Esophagus muscularis mucosa (tissue), 4 donors: ENCODE measurements around the gene CDHR5. TPM values are rescaled to one million over a fixed set of nuclear protein-coding genes. Genes with fewer than 3 reads are reported as not detected.

ENCODE experiments used
- DNase-seq: peaks from one replicate; pipeline ENCODE4 v3.0.0-alpha.2; 2017; ENCODE audit errors: extremely low spot score
- H3K27ac ChIP-seq, 4 donors: fragments of 200-600 bp; sonication (generic); replicated peaks in 1 of 4; 1 replicate in 3 of 4; 2 replicates in 1 of 4; pipeline ENCODE4 v1.5.1; 2016 to 2019; ENCODE audit warnings: mild to moderate bottlenecking in 1 of 4
- H3K27me3 ChIP-seq, 4 donors: fragments of 200-600 bp; sonication (generic); one replicate each; pipeline versions ENCODE4 v1.5.1 to v1.6.0; 2016 to 2019
- H3K36me3 ChIP-seq, 4 donors: fragments of 200-600 bp; sonication (generic); one replicate each; pipeline ENCODE4 v1.5.1; 2016 to 2019
- H3K4me1 ChIP-seq, 4 donors: fragments of 200-600 bp; sonication (generic); one replicate each; pipeline ENCODE4 v1.5.1; 2016 to 2019
- H3K4me3 ChIP-seq, 4 donors: fragments of 200-600 bp; sonication (generic); 1 replicate in 2 of 4; 2 replicates in 2 of 4; pipeline ENCODE4 v1.5.1; 2016 to 2019; ENCODE audit warnings: mild to moderate bottlenecking in 4 of 4, moderate library complexity in 1 of 4
- H3K9me3 ChIP-seq, 4 donors: fragments of 200-600 bp; sonication (generic); 1 replicate in 3 of 4; 2 replicates in 1 of 4; pipeline ENCODE4 v1.5.1; 2016 to 2019
- EP300 ChIP-seq: sonication (generic); formaldehyde crosslinking; IDR thresholded peaks from one replicate; pipeline ENCODE4 v1.6.1; 2017; ENCODE audit warnings: antibody characterized with exemption
- POLR2A ChIP-seq: fragments of 450-650 bp; IDR thresholded peaks from one replicate; pipeline ENCODE4 v1.6.1; 2017; ENCODE audit warnings: antibody characterized with exemption, moderate library complexity, mild to moderate bottlenecking, low read depth
- POLR2AphosphoS5 ChIP-seq, 2 donors: sonication (generic); formaldehyde crosslinking; IDR thresholded peaks; one replicate each; pipeline ENCODE4 v1.6.1; 2017; ENCODE audit warnings: antibody characterized with exemption in 2 of 2
- WGBS: methylation state at CpG from one replicate; pipeline ENCODE4 v1.1.5; 2018; 5-methylcytosine and 5-hydroxymethylcytosine counted together
- intact Hi-C: fragments of 100-400 bp; cut with DNase I; formaldehyde crosslinking; loops from one replicate; pipeline ENCODE4 v1.15.1; 2023
- total RNA-seq, 4 donors: library from RNA; depleted of rRNA; stranded (reverse); fragments of >200 nt; gene quantifications; one replicate each; pipeline versions ENCODE4 v1.1.0 to v1.2.1, GENCODE V29; 2016
- TF ChIP-seq, protein P1 (sequence below), 3 experiments: fragments of 200-600 bp in 2 of 3; fragments of 450-650 bp in 1 of 3; sonication (generic) in 2 of 3; IDR thresholded peaks; one replicate each; pipeline ENCODE4 v1.5.1; 2017 to 2019; ENCODE audit warnings: antibody characterized with exemption in 3 of 3, mild to moderate bottlenecking in 2 of 3, moderate library complexity in 1 of 3

The CDHR5 gene
- total RNA-seq, 4 donors from 2014 or later, result 1.3 TPM; not detected in 3

- Histone ChIP-seq H3K4me1 (peaks cover 2 to 26% (median 14%) of the 10 kb centered on the region in 4 donors), H3K9me3 (no peaks in the 10 kb centered on the region), H3K36me3 (peaks cover 0 to 51% (median 30%) of the 10 kb centered on the region in 4 donors), H3K27ac (no peak overlapping the region), H3K27me3 (peaks cover 0 to 23% (median 2%) of the 10 kb centered on the region in 4 donors), H3K4me3 (no peak overlapping the region)
- no peak for DNase-seq
- 93% methylated on average over 12 of the region's 13 CpGs for WGBS
- TF ChIP-seq POLR2AphosphoS5 (IDR thresholded peaks at IDR 0.05), result no peak
- no peak for TF ChIP-seq EP300
- TF ChIP-seq, protein P1, sequence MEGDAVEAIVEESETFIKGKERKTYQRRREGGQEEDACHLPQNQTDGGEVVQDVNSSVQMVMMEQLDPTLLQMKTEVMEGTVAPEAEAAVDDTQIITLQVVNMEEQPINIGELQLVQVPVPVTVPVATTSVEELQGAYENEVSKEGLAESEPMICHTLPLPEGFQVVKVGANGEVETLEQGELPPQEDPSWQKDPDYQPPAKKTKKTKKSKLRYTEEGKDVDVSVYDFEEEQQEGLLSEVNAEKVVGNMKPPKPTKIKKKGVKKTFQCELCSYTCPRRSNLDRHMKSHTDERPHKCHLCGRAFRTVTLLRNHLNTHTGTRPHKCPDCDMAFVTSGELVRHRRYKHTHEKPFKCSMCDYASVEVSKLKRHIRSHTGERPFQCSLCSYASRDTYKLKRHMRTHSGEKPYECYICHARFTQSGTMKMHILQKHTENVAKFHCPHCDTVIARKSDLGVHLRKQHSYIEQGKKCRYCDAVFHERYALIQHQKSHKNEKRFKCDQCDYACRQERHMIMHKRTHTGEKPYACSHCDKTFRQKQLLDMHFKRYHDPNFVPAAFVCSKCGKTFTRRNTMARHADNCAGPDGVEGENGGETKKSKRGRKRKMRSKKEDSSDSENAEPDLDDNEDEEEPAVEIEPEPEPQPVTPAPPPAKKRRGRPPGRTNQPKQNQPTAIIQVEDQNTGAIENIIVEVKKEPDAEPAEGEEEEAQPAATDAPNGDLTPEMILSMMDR (IDR thresholded peaks at IDR 0.05), result no peak
- no peak for TF ChIP-seq POLR2A
- intact Hi-C loops, result no loop called here
Observed at GRCh38 chr11:620201-620600, 4.6 kb downstream of the CDHR5 start.

DNA sequence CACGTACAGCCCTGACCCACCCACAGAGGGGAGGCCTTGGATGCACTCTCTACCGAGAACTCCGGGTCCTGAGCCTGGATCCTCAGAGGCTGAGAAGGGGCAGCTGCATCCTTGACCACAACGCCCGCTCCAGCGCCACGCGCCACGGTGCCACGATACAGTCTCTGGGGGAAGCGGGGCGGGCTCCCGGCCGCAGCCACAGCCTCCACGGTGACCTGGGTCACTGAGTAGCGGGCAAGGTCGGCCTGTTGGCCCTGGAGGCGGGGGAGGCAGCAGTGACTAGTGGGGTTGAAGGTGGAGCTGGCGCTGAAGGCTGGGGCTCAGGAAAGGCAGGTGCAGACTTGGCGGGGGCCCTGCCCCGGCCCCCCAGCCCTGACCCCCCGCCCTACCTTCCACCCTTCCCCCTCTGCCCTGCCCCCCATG lies 5.1 kb downstream of the CDHR5 start:
- H3K36me3 ChIP-seq, result peaks cover 0 to 52% (median 31%) of the 10 kb centered on the region in 4 donors
- H3K27me3 ChIP-seq, result peaks cover 0 to 17% (median 1%) of the 10 kb centered on the region in 4 donors
- H3K27ac ChIP-seq, result no peak overlapping the region
- H3K9me3 ChIP-seq, result no peaks in the 10 kb centered on the region
- WGBS, result 95% methylated on average over 4 of the region's 22 CpGs
- no peak overlapping the region for H3K4me3 ChIP-seq
- H3K4me1 ChIP-seq, result peaks cover 8 to 31% (median 19%) of the 10 kb centered on the region in 4 donors
- TF ChIP-seq EP300, result no peak
- DNase-seq, result no peak
- intact Hi-C loops, result no loop called here

- Histone ChIP-seq H3K4me3 (no peak overlapping the region), H3K4me1 (peaks cover 14 to 37% (median 25%) of the 10 kb centered on the region in 4 donors), H3K36me3 (peaks cover 0 to 55% (median 33%) of the 10 kb centered on the region in 4 donors), H3K27me3 (peaks cover 0 to 11% (median 0%) of the 10 kb centered on the region in 4 donors), H3K9me3 (no peaks in the 10 kb centered on the region), H3K27ac (no peak overlapping the region)
- intact Hi-C loops, result no loop called here
- TF ChIP-seq EP300 (no peak), POLR2A (no peak), POLR2AphosphoS5 (IDR thresholded peaks at IDR 0.05) (no peak)
- TF ChIP-seq, protein P1 (IDR thresholded peaks at IDR 0.05), result no peak
- no peak for DNase-seq
- WGBS, result 89% methylated on average over 16 of the region's 24 CpGs
Observed at GRCh38 chr11:618856-619627, 5.7 kb downstream of the CDHR5 start.

DNA sequence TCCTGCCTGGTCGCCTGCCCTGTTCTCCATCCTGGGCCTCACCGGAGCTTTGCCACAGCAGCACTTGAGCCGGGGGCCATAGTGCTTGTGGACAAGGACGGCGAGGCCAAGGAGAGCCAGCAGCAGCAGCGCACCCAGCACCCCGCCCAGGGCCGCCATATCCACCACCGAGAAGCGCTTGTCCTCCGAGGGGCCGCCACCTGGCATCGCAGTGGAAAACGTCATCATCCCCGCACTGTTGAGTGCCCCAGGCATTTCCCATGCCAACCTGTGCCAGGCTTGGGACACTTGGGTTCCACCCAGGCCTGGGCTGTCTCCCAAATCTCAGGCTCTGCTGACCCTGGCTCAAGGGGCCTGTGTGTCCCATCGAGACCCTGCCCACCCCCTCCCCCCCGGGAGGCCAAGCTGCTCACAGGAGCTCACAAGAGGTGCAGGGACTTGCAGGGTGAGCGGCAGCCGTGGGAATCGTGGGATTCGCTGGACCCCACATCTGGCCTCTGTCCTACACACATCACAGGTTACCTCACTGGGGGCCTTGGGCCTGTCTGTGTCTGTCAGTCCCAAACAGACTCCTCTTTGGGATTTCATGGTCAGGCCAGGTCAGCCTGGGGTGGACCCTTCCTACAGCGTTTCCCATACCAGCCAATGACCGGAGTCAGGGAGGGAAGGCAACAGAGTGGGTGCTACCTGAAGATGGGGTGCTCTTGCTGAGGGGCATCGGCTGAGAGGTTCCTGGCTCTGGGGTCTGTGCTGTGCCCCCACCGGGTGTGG lies 6.7 kb downstream of the CDHR5 start:
- Histone ChIP-seq H3K36me3 (peaks cover 3 to 56% (median 36%) of the 10 kb centered on the region in 4 donors), H3K27me3 (peaks cover 0 to 2% (median 0%) of the 10 kb centered on the region in 4 donors)
- TF ChIP-seq, protein P1 (IDR thresholded peaks at IDR 0.05), result no peak
- no peak for TF ChIP-seq POLR2A
- no peak for TF ChIP-seq EP300
- TF ChIP-seq POLR2AphosphoS5 (IDR thresholded peaks at IDR 0.05), result no peak

More for the DNA sequence above, 6.7 kb downstream of the CDHR5 start:
- WGBS, result 91% methylated on average over 21 of the region's 25 CpGs
- Histone ChIP-seq H3K4me3 (no peak overlapping the region), H3K27ac (no peak overlapping the region), H3K4me1 (peaks cover 21 to 47% (median 34%) of the 10 kb centered on the region in 4 donors), H3K9me3 (no peaks in the 10 kb centered on the region)
- no peak for DNase-seq
- intact Hi-C loops, result no loop called here
